NCI-H187 treated with DMSO at 0.1 percent for 48 hours (cell line): ENCODE measurements around the gene FSD1.
"Not testable (repeated sequence)": the region's sequence is repeated elsewhere in the genome, so short reads cannot be mapped to it uniquely, and the experiment has no call there.

Source experiments
- DNase-seq: peaks from one replicate; lab custom pipeline; 2025; lab: John Stamatoyannopoulos, UW

FSD1 gene

DNA sequence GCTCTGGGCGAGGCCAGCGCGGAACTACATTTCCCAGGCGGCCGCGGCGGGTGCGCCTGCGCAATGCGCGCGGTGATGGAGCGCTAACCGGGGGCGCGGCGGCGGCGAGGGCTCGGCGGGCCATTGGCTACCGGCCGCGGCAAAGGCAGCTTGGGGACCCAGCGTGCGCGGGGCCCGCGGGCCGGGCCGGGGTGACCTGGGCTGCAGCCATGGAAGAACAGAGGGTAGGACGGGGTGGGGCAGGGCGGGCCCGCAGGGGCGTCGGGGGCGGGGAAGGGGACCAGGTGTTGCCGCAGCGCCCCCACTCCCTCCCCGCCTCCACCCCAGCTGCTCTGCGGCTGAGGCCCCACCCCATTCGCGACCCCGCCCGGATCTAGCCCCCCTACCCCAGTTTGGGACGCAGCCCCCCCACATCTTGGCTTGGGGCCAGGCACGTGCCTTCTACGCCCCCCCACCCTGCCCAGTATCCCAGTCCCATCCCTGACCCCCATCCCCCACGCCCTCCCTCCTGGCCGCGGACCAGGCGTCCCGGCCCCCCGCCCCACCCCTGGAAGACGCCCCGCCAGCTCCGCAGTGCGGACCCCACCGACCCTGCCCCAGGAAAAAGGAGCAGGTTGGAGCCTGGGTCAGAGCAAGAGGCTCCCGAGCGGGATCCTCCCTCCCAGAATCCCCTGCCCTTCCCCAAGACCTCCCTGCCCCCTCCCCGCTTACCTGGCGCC is at the start of gene FSD1:
TSS of gene FSD1 (plus strand) at position 61 of the 719 bp plus-strand sequence. CDS start at position 210, 149 bp downstream.
- DNase-seq: no peak

DNA sequence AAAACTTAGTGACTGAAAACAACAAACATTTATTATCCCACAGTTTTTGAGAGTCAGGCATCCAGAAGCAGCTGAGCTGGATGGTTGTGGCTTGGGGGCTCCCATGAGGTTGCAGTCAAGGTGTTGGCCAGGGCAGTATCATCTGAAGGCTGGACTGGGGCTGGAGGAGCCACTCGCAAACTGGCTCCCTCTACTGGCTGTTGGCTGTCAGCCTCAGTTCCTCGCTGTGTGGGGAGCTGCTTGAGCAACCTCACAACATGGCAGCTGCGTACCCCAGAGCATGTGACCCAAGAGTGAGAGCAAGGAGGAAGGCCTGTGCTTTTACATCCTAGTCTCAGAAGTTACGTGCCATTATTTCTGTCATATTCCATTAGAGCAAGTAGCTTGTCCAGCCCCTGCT is 47.8 kb upstream of the FSD1 start:
- DNase-seq: no peak

DNA sequence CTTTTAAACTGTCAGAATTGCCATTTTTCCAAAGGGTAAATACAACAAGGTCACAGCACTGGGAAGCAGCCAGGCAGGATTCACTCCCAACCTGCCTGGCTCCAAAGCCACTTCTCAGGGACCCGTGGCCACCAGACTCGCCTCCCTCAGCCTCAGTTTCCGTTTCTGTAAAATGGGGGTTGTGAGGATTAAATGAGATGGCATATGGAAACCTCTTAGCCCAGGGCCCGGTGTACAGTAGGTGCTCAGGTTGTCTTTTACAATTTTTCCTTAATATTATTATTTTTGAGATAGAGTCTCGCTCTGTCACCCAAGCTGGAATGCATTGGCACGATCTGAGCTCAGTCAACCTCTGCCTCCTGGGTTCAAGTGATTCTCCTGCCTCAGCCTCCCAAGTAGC is 47.4 kb upstream of the FSD1 start:
- DNase-seq: no peak

DNA sequence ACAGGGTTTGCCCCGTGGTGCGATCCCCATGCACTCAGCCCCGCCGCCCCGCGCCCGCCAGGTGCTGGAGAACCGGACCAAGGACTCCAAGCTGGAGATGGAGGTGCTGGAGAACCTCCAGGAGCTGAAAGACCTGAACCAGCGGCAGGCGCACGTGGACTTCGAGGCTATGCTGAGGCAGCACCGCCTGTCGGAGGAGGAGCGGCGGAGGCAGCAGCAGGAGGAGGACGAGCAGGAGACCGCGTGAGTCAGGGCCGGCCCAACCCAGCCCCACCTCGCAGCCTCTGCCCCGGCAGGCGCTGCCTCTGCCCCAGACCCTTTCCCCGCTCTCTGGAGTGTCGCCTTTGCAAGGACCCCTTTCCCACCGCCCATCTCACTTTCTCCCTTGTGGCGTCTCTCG is 46.2 kb upstream of the FSD1 start:
- no peak for DNase-seq

DNA sequence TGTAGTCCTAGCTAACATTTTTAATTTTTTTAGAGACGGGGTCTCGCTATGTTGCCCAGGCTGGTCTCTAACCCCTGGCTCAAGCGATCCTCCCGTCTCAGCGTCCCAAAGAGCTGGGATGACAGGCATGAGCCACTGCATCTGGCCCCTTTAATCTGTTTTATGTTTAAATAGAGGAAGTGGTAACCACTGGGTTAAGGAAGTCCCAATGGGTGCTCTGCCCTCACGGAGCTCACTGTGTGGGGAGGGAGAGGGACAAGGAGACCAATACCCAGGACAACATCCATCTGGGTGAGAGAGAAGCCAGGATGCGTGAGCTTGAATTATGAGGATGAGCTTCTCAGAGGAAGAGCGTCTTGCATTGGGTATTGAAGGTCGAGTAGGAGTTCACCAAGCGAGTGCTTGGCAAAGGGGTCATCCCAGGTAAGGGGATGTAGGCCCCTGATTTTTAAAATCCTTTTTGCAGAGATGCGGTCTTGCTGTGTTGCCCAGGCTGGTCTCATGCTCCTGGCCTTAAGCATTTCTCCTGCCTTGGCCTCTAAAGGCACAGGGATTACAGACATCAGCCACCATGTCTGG is 43.7 kb upstream of the FSD1 start:
- DNase-seq: no peak

DNA sequence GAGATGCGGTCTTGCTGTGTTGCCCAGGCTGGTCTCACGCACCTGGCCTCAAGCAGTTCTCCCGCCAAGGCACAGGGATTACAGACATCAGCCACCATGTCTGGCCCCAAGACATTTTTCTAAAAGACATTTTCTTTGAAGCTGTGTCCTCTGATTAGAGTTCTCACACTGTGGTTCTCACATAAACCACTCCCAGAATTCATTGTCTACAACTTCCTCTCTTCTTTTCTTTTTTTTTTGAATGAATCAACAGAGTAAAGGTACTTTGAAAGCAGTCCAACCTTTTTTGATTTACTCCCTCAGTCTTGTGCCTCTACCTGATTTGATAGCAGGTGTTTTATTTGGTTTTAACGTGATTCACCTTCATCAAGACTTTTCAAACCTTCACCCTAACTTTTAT is 39.6 kb upstream of the FSD1 start:
- no peak for DNase-seq

DNA sequence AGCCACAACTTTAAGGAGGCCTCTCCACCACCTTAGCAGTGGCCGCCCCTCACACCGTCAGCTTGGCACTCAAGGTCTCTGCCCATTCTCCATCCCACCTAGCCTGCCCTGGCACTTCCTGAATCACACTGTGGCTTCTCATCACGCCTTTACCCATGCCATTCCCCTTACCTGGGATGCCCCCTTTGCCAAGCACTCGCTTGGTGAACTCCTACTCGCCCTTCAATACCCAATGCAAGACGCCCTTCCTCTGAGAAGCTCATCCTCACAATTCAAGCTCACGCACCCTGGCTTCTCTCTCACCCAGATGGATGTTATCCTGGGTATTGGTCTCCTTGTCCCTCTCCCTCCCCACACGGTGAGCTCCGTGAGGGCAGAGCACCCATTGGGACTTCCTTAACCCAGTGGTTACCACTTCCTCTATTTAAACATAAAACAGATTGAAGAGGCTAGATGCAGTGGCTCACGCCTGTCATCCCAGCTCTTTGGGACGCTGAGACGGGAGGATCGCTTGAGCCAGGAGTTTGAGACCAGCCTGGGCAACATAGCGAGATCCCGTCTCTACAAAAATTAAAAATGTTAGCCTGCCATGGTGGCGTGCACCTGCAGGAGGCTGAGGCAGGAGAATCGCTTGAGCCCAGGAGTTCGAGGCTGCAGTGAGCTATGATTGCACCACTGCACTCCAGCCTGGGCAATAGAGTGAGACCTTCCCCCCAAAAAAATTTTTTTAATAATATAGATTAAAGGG is 38.0 kb upstream of the FSD1 start:
- DNase-seq: no peak

DNA sequence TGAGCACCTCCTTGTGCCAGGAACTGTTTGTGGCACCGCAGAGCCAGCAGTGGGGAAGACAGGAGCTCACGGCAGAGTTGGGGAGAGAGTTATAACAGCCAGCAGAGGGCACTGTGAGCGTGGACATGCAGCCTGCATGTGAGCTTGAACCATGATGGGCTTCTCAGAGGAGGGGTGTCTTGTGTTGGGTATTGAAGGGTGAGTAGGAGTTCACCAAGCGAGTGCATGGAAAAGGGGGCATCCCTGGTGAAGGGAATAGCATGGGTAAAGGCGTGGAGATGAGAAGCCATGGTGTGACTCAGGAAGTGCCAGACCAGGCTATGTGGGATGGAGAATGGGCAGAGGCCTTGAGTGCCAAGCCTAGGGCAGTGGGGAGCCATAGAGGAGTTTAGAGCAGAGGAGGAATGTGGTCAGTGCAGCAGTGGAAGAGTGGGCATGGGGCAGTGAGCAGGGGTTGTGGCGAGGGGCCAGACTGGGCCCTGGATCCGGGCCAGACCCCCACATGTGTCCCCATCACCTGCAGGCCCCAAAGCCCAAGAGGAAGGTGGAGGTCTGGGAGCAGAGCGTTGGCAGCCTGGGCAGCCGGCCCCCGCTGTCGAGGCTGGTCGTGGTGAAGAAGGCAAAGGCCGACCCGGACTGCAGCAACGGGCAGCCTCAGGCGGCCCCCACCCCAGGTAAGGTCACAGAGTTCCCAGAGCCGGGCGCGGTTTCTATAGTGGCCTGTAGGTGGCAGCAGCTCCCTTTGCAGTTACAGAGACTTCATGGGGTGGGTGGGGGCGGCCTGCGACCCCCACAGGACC is 37.1 kb upstream of the FSD1 start:
- no peak for DNase-seq

DNA sequence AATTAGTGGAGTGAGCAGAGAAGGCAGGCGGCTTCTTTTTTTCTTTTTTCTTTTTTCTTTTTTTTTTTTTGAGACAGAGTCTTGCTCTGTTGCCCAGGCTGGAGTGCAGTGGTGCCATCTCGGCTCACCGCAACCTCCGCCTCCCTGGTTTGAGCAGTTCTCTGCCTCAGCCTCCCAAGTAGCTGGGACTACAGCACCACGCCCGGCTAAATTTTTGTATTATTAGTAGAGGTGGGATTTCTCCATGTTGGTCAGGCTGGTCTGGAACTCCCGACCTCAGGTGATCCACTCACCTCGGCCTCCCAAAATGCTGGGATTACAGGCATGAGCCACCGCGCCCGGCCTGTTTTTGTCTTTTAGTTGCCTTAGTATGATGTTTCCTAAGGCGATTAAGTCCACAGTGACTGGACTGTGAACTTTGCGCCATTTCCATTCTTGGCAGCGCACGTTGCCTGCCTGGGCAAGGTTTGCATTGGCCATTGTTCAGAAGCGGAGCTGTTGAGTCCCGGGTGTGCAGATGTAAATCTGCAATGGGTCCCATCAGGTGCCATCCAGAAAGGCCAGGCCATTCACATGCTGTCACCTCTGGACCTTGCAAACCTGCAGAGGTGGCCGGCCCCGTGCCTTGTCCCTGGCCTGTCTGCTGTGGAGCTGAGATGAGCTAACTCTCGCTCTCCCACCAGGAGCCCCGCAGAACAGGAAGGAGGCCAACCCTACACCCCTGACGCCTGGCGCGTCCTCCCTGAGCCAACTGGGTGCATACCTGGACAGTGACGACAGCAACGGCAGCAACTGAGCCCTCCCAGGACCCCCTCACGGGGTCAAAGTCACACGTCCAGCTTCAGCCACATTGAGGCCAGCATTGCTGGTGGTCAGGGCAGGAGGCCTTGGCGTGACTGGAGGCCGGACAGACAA is 36.2 kb upstream of the FSD1 start:
- no peak for DNase-seq

DNA sequence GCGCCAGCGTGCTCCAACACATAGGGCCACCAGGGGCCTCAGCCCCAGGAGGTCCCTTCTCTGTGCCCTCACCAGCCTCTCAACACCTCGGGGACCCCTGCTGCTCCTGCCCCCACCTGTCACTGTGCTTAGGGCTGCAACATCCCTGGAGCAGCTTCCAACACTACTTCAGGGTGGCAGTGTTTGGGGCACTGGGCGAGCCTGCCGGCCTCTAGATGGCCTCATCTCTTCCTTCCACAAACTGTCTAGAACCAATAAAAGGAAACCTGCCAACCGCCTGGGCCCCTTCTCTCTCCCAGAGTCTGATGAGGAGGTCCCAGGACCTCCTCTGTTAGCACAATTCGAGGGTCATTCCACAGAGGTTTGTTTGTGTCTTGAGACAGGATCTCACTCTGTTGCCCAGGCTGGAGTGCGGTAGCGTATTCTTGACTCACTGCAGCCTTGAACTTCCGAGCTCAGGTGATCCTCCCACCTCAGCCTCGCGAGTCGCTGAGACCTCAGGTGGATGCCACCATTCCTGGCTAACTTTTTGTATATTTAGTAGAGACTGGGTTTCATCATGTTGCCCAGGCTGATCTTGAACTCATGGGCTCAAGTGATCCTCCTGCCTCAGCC is 35.5 kb upstream of the FSD1 start:
- DNase-seq: no peak

DNA sequence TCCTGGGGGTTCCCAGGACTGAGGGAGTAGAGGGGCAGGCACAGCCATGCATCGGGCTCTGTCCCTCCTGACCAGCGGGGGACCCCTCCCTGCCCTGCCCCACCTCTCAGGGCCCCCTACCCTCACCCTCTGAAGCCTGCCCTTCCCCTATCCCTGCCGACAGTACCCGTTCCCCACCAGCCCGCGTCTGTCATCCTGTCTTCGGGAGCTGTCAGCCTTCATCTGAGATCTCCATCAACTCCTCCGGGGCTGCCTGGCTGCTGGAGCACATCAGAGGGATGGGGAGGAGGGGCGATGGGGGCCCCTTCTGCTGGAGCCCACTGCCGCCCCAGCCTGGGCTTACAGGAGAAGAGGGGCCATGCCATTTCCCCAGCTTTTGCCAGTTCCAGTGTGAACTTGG is 31.5 kb upstream of the FSD1 start:
- no peak for DNase-seq

DNA sequence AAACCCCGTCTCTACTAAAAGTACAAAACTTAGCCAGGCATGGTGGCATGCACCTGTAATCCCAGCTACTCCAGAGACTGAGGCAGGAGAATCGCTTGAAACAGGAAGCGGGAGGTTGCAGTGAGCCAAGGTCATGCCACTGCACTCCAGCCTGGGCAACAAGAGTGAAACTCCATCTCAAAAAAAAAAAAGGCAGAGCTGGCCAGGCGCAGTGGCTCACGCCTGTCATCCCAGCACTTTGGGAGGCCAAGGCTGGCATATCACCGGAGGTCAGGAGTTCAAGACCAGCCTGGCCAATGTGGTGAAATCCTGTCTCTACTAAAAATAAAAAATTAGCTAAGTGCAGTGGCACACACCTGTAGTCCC is 30.1 kb upstream of the FSD1 start:
- DNase-seq: not testable (repeated sequence)

DNA sequence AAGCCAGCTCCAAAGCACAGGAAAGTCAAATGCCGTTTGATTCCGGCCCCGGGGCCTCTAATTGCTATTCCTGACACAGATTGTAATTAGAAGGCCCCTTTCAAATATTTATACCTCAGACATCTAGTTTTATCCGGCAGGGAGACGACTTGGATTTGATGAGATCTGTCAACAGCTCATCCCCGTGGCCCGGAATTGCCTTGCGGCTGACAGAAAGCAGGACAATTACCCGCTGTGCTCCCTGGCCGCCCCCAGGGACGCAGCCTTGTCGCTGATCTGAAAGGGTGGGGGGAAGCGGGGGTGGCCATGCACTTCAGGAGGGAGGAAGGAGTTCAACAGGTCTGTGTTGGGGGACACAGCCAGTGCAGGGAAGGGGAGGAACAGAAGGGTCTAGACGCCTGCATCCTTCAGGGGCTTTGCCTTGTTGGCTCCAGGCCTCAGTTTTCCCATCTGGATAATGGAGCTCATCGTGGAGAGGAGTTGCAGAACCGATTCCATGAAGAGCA is 27.2 kb upstream of the FSD1 start:
- DNase-seq: no peak

DNA sequence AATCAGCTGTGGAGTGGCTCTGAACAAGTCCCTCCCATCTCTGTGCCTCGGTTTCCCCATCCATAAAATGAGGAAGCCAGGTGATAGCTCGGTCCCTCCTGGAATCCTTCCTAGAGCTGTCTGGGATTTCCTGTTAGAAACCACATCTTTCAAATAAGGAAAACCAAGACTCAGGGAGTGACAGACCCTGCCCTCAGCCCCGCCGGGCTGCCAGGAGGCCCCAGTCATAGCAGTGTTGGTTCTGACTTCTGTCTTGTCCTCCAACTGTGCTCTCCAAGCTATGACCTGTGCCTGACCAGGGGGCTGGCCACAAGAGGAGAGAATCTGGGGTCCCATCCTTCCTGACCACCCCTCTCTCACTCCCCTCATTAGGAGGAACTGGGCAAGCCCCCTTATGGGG is 26.4 kb upstream of the FSD1 start:
- DNase-seq: no peak

DNA sequence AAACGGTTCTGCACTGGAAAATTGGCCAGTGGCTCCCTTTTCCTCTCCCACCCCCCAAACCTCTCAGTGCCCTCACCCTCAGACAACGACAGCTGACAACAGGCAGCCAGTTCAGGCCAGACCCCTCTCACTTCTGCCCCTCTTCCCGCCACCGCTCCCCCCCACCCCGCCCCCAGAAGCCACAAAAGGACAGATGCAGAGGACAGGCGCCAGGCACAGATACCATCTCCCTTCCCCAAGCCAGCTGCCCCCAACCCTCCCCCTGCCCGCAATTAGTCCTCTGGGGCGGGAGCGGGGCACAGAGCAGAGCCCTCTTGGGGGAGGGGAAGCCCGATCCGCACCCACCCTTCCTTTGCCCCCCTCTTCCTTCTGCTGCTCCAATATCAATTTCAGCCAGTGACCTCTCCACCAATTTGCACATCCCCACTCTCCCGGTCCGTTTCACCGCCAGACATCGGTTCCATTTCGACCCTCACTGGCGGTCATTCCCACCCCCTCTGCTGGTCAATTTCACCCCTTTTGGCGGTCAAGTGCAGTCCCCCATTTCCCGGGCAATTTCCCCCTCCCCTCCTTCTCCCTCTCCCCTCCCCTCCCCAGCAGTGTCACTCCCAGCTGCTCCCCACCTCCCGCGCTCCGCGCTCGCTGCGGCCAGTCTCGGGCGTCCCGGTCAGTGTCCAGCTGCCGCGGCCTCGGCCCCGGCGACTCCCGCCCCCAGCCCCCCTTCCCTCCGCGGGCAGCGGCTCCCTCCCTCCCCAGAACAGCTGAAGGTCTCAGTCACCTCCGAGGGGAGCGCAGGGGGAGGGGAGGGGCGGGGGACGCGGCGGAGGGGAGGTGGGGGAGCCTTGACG is 25.8 kb upstream of the FSD1 start, which contains the start of gene SHD:
TSS of gene SHD (plus strand) at position 848 of the 848 bp plus-strand sequence. CDS start 798 bp downstream, outside the sequence.
- DNase-seq: no peak

DNA sequence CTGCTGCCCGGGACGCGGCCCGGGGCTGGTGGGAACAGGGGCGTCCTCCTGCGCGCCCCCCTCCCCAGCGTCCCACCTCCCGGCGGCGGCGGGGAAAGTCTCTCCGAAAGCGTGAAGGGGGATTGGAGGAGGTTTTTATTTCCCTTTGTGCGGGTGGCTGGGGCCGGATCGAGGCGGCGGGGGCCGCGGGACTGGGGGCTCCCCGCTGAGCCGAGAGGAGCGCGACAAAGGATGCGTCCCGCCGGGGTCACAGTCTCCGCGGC is 25.2 kb upstream of the FSD1 start:
- DNase-seq: no peak

DNA sequence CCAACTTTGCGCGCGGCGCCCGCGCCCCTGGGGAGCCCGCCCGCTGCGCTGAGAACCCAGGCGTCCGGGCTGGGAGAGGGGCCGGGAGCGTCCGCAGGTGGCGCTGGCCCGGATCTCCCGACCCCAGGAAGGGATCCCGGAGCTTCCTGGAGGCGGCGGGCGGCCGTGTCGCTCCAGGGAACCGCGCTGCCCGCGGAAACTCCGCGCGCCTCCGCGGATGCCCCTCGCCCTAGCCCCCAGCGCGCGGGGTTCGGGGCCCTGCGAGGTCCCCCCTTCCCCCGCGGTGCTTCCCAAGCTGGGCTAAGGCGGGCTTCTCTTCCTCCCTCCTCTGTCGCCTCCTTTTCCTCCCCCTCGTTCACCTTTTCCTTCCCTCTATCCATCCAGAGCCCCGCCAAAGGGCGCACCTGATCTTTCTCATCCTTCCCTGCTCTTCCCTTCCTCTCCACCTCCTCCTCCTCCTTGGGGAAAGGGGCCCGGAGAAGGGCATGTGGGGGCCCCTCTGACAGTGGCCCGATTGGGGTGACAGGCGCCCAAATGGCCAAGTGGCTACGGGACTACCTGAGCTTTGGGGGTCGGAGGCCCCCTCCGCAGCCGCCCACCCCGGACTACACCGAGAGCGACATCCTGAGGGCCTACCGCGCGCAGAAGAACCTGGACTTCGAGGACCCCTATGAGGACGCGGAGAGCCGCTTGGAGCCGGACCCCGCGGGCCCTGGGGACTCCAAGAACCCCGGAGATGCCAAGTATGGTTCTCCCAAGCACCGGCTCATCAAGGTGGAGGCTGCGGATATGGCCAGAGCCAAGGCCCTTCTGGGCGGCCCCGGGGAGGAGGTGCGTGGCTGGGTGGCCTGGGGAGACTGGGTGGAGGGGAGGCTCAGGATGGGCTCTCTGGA is 24.6 kb upstream of the FSD1 start:
- DNase-seq: no peak

DNA sequence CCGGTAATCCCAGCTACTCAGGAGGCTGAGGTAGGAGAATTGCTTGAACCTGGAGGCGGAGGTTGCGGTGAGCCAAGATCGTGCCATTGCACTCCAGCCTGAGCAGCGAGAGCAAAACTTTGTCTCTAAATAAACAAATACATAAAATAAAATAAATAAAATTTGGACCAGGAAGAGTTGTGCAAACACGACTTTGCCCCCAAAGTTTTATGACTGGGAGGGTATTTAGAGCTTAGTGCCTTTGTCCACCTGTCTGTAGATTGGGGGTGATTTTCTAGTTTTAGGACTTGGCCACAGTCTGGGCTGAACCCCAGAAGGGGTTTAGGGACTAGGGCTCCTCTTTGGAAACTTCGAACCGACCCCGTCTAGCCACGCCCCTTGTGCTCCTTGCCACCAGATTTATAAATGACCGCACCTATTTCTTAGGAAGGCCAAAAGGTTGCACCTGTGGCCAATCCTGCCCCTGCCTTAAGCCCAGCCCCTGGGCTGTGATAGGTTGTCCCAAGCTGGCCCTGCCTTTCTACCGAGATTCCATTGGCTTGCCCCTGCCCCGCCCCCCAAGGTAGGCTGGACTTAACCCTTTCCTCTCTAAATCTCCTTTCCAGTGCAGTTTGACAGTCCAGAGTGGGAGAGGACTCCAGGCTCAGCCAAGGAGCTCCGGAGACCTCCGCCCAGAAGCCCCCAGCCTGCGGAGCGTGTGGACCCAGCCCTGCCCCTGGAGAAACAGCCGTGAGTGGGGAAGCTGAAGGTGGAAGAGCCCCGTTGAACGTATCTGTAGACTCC is 20.0 kb upstream of the FSD1 start:
- no peak for DNase-seq
